Body of pancreas (tissue), 4 donors: ENCODE measurements around the gene ASXL1. TPM values are rescaled to one million over a fixed set of nuclear protein-coding genes. Genes with fewer than 3 reads are reported as not detected.
A peak's percentile ranks its signal among the peaks of the same experiment; 100 is the strongest.

Experiments
- ATAC-seq: fragments of 150-250 bp; one replicate; pipeline ENCODE4 v1.9.1; 2016
- DNase-seq, 4 donors: peaks; one replicate each; pipeline ENCODE4 v3.0.0-alpha.2; 2019
- H3K27ac ChIP-seq, 4 donors: fragments of 200-600 bp; sonication (generic); 1 replicate in 3 of 4; 2 replicates in 1 of 4; pipeline versions ENCODE4 v1.5.1 to v1.6.1; 2016 to 2019; ENCODE audit warnings: mild to moderate bottlenecking in 1 of 4, mixed read lengths in 1 of 4, moderate library complexity in 1 of 4
- H3K27me3 ChIP-seq, 2 donors: fragments of 200-600 bp; sonication (generic); one replicate each; pipeline ENCODE4 v1.6.0; 2016; ENCODE audit warnings: mild to moderate bottlenecking in 1 of 2
- H3K36me3 ChIP-seq, 2 donors: fragments of 200-600 bp; sonication (generic); replicated peaks in 1 of 2; 2 replicates each; pipeline ENCODE4 v1.5.1; 2016; ENCODE audit warnings: low read depth in 2 of 2; ENCODE audit not compliant: insufficient read depth in 1 of 2
- H3K4me1 ChIP-seq: fragments of 200-600 bp; sonication (generic); one replicate; pipeline ENCODE4 v1.6.0; 2016
- H3K4me3 ChIP-seq, 2 donors: fragments of 200-600 bp; sonication (generic); 1 replicate in 1 of 2; 2 replicates in 1 of 2; pipeline ENCODE4 v1.5.1; 2016 to 2019
- H3K9me3 ChIP-seq, 3 donors: fragments of 200-600 bp; sonication (generic); 1 replicate in 2 of 3; 2 replicates in 1 of 3; pipeline ENCODE4 v1.5.1; 2016
- POLR2A ChIP-seq, 3 donors: fragments of 450-650 bp; IDR thresholded peaks; one replicate each; pipeline ENCODE4 v1.6.1; 2016; ENCODE audit warnings: antibody characterized with exemption in 3 of 3, mild to moderate bottlenecking in 2 of 3
- WGBS, 2 donors: methylation state at CpG; one replicate each; pipeline ENCODE4 v1.1.5; 2017; 5-methylcytosine and 5-hydroxymethylcytosine counted together
- intact Hi-C: fragments of 100-400 bp; cut with DNase I; formaldehyde crosslinking; loops from one replicate; pipeline ENCODE4 v1.15.1; 2023
- total RNA-seq, 2 donors: library from RNA; depleted of rRNA; stranded (reverse); fragments of >200 nt; gene quantifications; one replicate each; pipeline ENCODE4 v1.1.0, GENCODE V29; 2016
- TF ChIP-seq, protein P1 (sequence below), 7 experiments: fragments of 450-650 bp in 4 of 7; fragments of 200-600 bp in 3 of 7; sonication (generic) in 3 of 7; IDR thresholded peaks; one replicate each; pipeline ENCODE4 v1.5.1; 2016 to 2019; ENCODE audit warnings: antibody characterized with exemption in 7 of 7

Gene ASXL1
- total RNA-seq, 2 donors from 2014 or later: 57.9 to 102 TPM

DNA sequence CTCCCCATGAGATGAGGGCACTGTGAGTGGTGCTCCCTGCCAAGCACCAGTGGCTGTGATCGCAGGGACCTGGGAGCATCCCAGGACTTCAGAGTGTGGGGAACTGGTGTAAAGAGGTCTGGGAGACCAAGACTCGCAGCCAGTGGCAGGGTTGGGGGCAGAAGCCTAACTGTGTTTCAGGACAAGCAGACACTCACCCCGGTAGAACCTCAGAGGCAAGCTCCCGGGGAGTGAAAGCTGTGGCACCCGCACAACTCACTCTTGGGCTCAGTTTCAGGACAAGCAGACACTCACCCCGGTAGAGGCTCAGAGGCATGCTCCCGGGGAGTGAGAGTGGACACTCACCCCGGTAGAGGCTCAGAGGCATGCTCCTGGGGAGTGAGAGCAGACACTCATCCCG, 112.8 kb downstream of the ASXL1 start:
- DNase-seq (no peak), ATAC-seq (no peak)
- H3K4me3 ChIP-seq: no peak overlapping the region
- TF ChIP-seq, protein P1, sequence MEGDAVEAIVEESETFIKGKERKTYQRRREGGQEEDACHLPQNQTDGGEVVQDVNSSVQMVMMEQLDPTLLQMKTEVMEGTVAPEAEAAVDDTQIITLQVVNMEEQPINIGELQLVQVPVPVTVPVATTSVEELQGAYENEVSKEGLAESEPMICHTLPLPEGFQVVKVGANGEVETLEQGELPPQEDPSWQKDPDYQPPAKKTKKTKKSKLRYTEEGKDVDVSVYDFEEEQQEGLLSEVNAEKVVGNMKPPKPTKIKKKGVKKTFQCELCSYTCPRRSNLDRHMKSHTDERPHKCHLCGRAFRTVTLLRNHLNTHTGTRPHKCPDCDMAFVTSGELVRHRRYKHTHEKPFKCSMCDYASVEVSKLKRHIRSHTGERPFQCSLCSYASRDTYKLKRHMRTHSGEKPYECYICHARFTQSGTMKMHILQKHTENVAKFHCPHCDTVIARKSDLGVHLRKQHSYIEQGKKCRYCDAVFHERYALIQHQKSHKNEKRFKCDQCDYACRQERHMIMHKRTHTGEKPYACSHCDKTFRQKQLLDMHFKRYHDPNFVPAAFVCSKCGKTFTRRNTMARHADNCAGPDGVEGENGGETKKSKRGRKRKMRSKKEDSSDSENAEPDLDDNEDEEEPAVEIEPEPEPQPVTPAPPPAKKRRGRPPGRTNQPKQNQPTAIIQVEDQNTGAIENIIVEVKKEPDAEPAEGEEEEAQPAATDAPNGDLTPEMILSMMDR (IDR thresholded peaks at IDR 0.05): no peak
- TF ChIP-seq POLR2A (IDR thresholded peaks at IDR 0.05): no peak
- WGBS, 2 donors: 76 to 92% methylated on average over 5 to 9 of the region's 9 CpGs
- H3K27ac ChIP-seq: peak overlapping the region in 2 of 4 donors; percentile 29 to 41
- intact Hi-C loops: no loop called here
- H3K27me3 ChIP-seq: no peaks in the 10 kb centered on the region
- no peaks in the 10 kb centered on the region for H3K36me3 ChIP-seq
- H3K9me3 ChIP-seq: no peaks in the 10 kb centered on the region
- H3K4me1 ChIP-seq: peaks cover 59% of the 10 kb centered on the region

- H3K9me3 ChIP-seq: no peaks in the 10 kb centered on the region
- ATAC-seq: no peak
- H3K27ac ChIP-seq: peak overlapping the region; percentile 74 to 94 (median 82)
- intact Hi-C loops: no loop called here
- H3K4me1 ChIP-seq: peaks cover 60% of the 10 kb centered on the region
- H3K36me3 ChIP-seq: no peaks in the 10 kb centered on the region
- WGBS, 2 donors: 91 to 96% methylated on average over 5 to 6 of the region's 6 CpGs
- no peak for DNase-seq
- H3K27me3 ChIP-seq: no peaks in the 10 kb centered on the region
- H3K4me3 ChIP-seq: no peak overlapping the region
- TF ChIP-seq POLR2A (IDR thresholded peaks at IDR 0.05): no peak
- TF ChIP-seq, protein P1 (IDR thresholded peaks at IDR 0.05): no peak
Measured at GRCh38 chr20:32472581-32473207, 114.6 kb downstream of the ASXL1 start.

DNA sequence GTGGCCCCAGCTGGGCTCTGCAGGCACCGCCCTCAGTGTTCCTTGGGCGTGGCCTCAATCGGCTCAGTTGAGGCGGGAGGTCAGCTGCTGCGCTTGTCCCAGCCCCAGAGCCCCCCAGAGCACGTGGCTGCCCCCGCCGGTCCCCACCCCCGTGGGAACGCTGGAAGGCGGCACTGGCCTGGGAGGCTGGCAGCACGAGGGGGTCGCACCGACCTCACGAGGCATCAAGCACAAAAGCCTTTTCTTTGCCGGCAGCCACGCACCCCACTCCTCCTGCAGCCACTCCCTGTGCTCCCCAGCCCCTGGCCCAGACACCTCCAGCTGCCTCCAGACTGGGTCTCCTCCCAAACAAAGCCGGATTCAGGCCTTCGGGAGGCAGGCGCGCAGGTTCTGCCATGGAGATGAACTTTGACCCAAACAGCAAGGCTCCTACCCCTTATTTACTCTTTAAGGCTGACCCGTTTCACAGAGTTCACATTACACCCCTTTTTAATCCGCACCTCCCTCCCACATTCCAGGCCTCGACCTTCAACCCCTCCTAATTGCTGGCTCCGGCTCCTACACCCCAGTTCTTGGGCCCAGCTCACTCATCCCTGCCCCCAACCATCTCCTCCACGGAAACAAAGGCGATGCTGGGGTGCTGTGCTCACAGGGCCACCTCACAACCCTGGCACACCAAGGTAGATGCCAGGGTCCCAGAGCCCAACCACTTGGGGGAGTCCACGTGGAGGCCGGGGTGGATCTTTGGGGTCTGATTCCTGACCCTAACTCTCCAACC, 115.3 kb downstream of the ASXL1 start:
- intact Hi-C loops: no loop called here
- Histone ChIP-seq H3K36me3 (no peaks in the 10 kb centered on the region), H3K4me1 (peaks cover 64% of the 10 kb centered on the region), H3K27me3 (no peaks in the 10 kb centered on the region), H3K4me3 (no peak overlapping the region), H3K27ac (peak overlapping the region; percentile 74 to 94 (median 82)), H3K9me3 (no peaks in the 10 kb centered on the region)
- ATAC-seq (no peak), DNase-seq (peak in 2 of 4 donors; percentile 3 to 23)
- no peak for TF ChIP-seq POLR2A (IDR thresholded peaks at IDR 0.05)
- TF ChIP-seq, protein P1 (IDR thresholded peaks at IDR 0.05): no peak
- WGBS, 2 donors: 10 to 38% methylated on average over 12 to 27 of the region's 29 CpGs

- no peak for ATAC-seq
- DNase-seq: peak in 3 of 4 donors; percentile 29 to 57 (median 29)
- Histone ChIP-seq H3K4me1 (peaks cover 71% of the 10 kb centered on the region), H3K27ac (peak overlapping the region; percentile 74 to 94 (median 82)), H3K4me3 (no peak overlapping the region), H3K9me3 (no peaks in the 10 kb centered on the region), H3K27me3 (no peaks in the 10 kb centered on the region), H3K36me3 (no peaks in the 10 kb centered on the region)
- no peak for TF ChIP-seq POLR2A (IDR thresholded peaks at IDR 0.05)
- TF ChIP-seq, protein P1 (IDR thresholded peaks at IDR 0.05): no peak
- WGBS, 2 donors: 58% methylated on average over 18 of the region's 18 CpGs; no CpG with 5 or more reads in 1 of the 2 donors
- intact Hi-C loops: no loop called here
Measured at GRCh38 chr20:32474009-32474716, 116.0 kb downstream of the ASXL1 start.
